ENCODE measurements around the gene RNF148.
A peak's percentile ranks its signal among the peaks of the same experiment; 100 is the strongest.

The RNF148 gene

DNA sequence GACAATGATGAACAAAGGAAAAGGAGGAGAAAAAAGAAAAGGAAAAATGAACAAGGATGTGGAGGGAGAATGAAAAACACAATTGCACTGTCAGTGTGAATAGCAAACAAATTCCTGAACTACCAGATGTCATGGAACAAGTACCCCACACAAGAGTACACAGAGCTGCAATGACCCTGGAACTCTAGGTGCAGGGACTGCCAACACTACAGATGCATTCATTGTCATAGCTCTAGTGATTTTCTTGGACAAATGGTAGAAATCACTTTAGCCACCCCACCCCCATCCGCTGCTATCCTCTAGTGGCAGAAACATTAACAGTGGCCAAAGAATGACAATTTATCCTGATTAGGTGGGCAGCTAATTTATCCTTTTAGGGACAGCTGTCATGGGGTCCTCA, 6.9 kb downstream of the RNF148 start:
- in situ Hi-C loops (cut with MboI; ENCODE audit: low sequenced_read_pairs, unreplicated experiment): no loop called here
- TF ChIP-seq, protein P1, sequence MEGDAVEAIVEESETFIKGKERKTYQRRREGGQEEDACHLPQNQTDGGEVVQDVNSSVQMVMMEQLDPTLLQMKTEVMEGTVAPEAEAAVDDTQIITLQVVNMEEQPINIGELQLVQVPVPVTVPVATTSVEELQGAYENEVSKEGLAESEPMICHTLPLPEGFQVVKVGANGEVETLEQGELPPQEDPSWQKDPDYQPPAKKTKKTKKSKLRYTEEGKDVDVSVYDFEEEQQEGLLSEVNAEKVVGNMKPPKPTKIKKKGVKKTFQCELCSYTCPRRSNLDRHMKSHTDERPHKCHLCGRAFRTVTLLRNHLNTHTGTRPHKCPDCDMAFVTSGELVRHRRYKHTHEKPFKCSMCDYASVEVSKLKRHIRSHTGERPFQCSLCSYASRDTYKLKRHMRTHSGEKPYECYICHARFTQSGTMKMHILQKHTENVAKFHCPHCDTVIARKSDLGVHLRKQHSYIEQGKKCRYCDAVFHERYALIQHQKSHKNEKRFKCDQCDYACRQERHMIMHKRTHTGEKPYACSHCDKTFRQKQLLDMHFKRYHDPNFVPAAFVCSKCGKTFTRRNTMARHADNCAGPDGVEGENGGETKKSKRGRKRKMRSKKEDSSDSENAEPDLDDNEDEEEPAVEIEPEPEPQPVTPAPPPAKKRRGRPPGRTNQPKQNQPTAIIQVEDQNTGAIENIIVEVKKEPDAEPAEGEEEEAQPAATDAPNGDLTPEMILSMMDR (IDR thresholded peaks at IDR 0.05; ENCODE audit: borderline replicate concordance, control extremely low read depth, extremely low read depth, insufficient read depth, missing control alignments): no peak

DNA sequence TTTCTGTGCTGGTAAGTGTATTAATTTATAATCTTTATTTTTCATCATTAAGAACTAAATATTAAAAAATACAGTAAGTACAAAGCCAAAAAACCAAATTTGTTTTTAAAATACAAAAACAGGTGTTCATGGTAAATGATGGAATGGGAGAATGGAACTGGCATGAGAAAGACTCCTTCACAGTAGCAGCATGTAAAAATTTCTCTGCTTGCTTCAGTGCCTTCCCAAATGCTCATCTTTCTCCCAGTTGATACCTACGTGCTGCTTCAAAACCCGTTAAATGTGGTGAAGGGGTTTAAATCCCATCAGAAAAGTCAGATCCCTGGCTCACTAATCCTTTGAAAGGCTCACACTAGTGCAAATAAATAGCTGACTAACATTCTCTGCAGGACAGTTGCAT, 8.0 kb downstream of the RNF148 start:
- TF ChIP-seq, protein P1 (IDR thresholded peaks at IDR 0.05; ENCODE audit: borderline replicate concordance, control extremely low read depth, extremely low read depth, insufficient read depth, missing control alignments): no peak
- in situ Hi-C loops (cut with MboI; ENCODE audit: low sequenced_read_pairs, unreplicated experiment): no loop called here
- no peak for DNase-seq (ENCODE audit: low spot score)

More for the DNA sequence above, 6.9 kb downstream of the RNF148 start:
- DNase-seq (ENCODE audit: low spot score): no peak

DNA sequence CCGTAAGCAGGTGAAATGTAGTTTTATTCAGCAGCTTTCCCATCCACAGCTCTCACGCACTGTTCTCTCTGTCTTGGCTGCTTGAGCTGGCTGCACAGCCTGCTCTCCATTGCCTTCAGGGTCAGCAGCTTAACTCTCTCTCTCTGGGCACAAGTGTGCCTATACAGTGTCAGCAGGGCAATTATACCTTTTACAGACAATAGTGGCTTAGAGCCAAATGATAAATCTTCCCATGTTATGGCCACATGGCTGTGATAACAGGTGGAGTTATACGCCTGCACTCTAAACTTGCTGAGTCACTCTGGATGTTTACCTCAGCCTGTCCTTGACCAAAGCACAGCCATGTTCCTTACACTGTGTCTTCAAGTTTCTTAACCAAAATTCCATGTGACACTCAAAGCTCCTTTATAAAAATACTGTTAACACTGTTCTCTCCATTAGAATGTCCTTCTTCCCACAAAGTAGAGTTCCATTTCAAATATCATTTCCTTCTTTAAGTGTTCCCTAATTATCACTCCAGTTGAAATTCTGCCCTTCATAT, 9.9 kb downstream of the RNF148 start:
- DNase-seq (ENCODE audit: low spot score): no peak
- in situ Hi-C loops (cut with MboI; ENCODE audit: low sequenced_read_pairs, unreplicated experiment): no loop called here
- TF ChIP-seq, protein P1 (IDR thresholded peaks at IDR 0.05; ENCODE audit: borderline replicate concordance, control extremely low read depth, extremely low read depth, insufficient read depth, missing control alignments): no peak

DNA sequence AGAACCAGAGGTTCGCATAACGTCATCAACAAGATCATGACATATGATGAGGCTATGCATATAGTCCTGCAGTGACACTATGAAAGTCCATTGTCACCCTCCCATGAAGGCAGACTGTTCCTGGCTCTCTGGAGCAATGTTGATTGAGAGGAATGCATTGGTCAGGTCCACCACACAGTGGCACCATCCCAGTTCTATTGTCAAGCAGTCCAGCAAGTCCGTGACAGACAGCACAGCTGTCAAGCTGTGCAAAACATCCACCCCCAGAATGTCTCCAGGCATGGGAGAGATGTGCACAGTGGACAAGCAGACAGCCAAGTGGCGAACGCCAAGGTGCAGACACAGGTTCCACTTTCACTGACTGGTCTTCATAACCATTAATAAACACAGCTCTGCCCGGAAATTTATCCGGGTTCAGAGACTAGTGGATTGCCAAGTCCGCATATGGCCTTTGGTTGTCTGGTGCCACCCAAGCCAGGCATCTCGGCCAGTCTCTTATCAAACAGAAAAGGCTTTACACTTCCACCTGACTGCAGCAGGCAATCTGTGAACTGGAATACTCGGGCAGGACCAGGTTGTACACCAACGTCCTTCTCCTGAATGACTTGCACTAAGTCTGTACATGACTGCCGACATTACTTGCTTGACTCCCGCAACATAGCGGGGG, 11.0 kb downstream of the RNF148 start:
- in situ Hi-C loops (cut with MboI; ENCODE audit: low sequenced_read_pairs, unreplicated experiment): no loop called here
- TF ChIP-seq, protein P1 (IDR thresholded peaks at IDR 0.05; ENCODE audit: borderline replicate concordance, control extremely low read depth, extremely low read depth, insufficient read depth, missing control alignments): no peak
- DNase-seq (ENCODE audit: low spot score): peak; percentile 0

DNA sequence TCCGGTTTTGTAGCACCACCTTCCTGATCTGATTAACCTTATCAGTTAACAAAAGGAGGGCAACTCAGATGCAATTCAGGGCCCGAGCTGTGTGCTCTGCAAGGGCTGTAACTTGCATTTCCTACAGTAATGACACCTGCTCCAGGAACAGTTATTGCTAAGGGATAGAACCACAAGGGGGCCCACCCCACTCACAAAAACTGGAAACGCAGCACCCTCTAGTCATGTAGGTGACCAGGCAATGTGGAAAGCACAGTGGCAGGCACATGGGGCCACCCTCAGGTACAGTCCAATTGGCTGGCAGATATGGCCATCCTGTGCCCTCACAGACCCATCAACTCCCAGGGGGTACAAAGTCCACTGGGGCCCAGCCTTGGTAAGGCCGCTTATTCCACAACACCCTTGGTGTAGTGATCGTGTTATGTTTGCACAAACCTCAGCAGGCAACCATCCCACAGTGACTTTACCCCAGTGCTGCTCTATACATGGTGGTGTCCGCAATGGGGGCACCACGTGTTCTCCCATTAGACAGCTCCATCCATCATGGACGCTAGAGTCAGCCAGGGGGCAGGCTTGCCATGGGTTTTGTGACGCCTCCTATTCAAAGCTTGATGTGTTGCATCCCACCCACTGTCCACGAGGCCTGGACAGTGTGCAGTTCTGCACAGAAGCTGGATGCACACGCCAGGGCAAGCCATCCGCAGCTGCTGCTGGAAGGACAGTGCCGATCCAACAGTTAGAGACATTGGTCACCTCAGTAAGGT, 13.2 kb downstream of the RNF148 start:
- in situ Hi-C loops (cut with MboI; ENCODE audit: low sequenced_read_pairs, unreplicated experiment): no loop called here
- TF ChIP-seq, protein P1 (IDR thresholded peaks at IDR 0.05; ENCODE audit: borderline replicate concordance, control extremely low read depth, extremely low read depth, insufficient read depth, missing control alignments): no peak
- DNase-seq (ENCODE audit: low spot score): no peak

DNA sequence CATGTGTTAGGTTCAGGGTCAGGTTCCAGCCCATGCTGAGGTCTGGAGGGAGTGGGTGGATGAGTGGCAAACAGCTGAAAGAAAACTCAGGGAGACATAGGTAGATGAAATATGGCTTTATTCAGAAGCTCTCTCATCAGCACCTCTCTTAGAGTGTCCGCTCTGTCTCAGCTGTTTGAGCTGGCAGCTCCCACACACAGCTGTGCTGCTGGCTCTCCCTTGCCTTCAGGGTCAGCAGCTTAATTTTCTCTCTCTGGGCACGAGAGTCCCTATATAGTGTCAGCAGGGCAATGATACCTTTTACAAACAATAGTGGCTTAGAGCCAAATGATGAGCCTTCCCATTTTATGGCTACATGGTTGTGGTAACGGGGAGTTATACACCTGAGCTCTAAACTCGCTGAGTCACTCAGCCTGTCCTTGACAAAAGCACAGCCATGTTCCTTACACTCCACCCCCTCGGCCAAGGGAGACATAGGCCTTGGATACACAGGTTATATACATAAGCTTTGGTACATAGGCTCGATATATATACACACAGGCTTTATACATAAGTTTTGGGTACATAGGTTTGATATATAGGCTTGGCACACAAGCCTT, 14.2 kb downstream of the RNF148 start:
- DNase-seq (ENCODE audit: low spot score): no peak
- TF ChIP-seq, protein P1 (IDR thresholded peaks at IDR 0.05; ENCODE audit: borderline replicate concordance, control extremely low read depth, extremely low read depth, insufficient read depth, missing control alignments): no peak
- in situ Hi-C loops (cut with MboI; ENCODE audit: low sequenced_read_pairs, unreplicated experiment): no loop called here

Data from GM13976 (cell line).